Suppressor macrophage treated with lipopolysaccharide for 4 hours (primary cell): ENCODE data around the gene GSK3B.

Experiments used
- DNase-seq: peaks from one replicate; pipeline ENCODE4 v3.0.0-alpha.2; 2020

The GSK3B gene

DNA sequence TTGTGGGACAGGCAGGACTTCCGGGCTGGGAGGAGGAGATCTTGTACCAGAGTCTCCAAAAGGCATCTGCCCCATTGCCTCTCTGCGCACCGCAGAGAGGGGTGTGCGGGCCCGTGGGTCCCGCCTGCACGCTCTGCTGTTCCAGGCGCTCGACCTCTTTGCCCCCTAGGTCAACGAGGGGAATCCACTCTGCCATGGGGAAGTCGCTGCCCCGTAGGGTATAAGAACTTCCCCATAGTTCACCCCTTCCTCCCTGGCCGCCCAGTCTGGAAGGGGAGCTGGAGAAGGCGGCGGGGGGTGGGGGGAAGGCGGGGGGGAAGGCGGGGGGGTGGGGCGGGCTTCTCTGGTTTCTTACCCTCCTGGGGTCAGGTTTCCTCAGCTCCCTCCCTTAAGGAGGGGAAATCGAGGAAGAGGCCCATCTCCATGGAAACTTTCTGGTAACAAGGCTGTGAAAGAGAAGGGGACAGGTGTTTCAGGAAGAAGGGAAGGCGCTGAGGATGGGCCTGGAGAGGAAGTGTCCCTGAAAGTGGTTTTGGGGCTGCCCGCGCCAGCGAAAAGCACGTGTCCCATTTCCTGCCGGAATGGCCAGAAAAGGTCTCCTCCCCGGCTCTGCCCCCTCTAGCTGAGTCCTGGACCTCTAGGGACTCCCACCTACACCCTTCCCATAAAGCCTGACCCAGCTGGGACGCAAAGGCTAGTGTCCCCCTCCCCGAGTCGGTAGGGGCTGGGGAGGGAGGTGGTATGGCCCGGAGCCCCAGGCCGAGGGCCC, 284.8 kb downstream of the GSK3B start:
- peak; percentile 15 for DNase-seq

DNA sequence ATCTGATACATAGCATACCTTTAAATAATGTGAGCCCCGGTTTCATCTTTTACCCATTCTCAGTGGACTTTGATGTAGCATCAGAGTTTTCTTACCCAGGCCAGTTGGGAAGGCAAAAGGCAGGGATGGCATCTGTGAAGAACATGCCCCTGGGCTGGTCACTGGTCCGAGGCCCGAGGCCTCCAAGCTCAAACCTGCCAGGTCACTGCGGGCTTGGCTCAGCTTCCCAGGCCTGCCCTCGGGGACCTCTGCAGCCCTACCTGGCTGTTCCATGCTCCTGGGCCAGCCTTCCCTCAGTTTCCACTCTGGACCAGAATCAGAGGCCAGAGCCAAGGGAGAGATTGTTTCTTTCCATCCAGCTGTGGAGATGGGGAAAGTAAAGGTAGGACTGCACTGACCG, 285.4 kb downstream of the GSK3B start:
- DNase-seq, result no peak

DNA sequence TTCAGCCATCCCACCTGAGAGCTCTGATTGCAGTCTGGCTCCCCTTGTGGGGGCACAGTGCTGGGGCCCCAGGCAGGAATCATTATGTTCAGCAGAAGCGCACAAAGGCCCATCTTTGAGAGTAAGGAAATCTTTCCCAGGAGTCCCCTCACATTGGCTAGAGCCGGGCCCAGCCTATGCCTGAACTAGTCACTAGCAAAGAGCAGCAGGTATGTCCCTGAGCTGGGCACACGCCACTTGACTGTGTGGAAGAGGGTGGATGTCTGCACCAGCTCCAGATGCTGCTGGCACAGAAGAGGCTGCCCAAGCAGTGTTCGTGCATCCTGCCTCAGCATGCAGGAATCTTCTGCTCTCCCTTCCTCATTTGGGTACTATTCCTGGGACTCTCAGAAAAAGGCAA, 286.0 kb downstream of the GSK3B start:
- DNase-seq, result no peak

DNA sequence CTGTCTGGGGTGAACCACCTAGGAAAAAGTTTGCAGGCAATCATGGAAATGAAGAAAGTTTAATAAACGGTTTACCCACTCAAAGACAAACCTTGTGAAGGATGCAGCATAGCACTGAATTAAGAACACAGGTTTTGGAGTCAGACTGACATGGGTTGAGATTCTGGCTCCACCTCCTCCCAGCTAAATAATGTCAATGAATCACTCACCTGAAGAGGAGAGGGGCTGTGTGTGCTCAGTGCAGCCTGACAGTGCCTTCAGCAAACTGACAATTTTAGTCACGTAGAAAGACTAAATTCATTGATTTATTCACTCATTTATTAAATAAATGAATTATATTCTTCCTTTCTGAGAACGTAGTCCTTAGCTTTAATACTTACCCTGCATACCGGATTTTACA, 293.4 kb downstream of the GSK3B start:
- DNase-seq, result no peak

DNA sequence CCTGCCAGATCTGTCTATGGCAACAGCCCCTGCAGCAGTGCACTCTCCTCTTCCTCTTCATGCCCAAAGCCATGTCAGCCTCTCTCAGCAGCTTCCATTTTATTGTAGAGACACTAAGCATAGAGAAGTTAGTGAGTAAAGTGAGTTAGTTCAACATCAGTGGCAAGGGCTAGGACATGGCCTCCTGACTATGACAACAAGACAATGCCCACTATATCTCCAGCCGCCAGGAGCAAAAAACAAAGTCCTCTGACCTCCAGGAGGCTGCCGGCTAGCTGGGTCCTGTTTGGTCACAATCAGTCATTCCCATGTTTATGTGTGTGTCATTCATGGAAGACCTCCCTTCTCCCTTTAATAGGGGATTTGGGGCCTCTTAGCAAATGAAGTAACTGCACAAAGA, 297.5 kb downstream of the GSK3B start:
- DNase-seq, result no peak

- no peak for DNase-seq
These were observed 297.9 kb downstream of the GSK3B start for GRCh38 chr3:119796368-119796767.

DNA sequence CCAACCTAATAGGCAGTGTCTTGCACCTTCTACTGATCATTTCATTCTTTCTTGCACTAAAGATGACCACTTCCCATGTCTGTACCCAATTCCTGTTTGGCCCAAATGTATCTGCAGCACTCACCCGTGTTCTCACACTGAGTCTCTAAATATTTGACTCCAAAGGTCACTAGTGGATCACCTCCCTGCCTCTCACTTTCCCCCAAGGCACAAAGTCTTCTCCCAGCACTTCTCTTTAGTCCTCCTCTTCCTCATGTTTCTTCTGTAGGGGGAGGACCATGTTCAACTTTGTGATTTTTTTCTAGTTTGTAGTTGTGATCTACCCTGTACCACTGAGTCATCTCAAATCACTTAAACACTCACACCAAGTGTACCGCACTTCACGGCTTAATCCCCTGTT, 298.4 kb downstream of the GSK3B start:
- DNase-seq, result no peak

DNA sequence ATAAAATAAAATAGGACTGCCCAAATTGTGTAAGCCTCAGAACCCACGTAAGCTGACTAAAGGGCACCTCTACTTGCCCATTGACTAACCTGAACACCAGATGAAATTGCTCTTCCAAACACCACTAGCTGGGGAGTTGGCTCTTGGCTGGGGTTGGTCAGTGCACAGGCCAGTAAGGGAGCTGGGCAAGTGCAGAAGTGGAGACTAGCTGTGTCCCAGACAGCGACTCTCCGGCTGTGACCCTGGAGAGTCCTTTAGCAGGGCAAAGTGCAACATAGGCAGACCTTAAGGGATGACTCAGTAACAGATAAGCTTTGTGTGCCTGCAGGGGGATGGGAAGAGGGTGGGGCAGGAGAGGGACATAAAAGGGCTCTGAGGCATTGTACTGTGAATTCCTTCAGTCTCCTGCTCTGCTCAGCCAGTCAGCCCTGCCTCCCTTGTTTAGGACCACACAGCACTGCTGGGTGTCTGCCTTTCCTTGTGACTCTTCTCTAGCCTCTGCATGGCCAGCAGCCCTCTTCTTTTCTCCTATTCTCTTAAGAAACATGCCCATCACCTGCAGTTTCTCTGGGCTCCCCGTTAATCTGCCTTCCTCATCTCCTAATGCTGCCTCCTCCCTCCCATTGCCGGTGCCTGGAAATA, 299.2 kb downstream of the GSK3B start:
- DNase-seq, result no peak

DNA sequence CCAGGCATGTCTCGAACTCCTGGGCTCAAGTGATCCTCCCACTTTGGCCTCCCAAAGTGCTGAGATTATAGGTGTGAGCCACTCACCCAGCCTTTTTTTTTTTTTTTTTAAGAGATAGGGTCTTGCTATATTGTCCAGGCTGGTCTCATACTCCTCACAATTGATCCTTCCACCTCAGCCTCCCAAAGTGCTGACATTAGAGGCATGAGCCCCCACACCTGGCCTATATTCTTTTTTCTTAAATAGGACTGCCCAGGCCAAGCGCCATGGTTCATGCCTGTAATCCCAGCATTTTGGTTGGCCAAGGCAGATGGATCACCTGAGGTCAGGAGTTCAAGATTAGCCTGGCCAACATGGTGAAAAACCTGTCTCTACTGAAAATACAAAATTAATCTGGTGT, 299.8 kb downstream of the GSK3B start:
- no peak for DNase-seq

DNA sequence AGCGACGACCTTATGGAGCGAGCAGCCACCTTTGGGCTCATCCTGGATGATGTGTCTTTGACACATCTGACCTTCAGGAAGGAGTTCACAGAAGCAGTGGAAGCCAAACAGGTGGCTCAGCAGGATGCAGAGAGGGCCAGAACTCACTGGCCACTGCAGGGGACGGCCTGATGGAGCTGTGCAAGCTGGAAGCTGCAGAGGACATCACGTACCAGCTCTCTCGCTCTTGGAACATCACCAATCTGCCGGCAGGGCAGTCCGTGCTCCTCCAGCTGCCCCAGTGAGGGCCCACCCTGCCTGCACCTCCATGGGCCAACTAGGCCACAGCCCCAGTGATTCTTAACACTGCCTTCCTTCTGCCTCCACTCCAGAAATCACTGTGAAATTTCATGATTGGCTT, 302.0 kb downstream of the GSK3B start:
- no peak for DNase-seq

DNA sequence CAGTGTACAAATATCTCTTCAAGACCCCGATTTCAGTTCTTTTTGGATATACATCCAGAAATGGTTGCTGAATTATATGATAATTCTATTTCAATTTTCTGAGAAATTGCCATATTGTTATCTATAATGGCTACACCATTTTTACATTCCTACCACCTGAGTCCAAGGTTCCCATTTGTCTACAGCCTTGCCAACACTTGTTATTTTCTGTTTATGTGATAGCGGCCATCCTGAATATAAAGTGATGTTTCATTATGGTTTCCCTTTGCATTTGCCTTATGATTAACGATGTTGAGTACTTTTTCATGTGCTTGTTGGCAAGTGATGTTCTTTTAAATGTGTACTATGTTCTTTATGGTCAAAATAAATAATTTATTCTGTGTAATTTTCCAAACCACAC, 303.9 kb downstream of the GSK3B start:
- DNase-seq, result no peak

DNA sequence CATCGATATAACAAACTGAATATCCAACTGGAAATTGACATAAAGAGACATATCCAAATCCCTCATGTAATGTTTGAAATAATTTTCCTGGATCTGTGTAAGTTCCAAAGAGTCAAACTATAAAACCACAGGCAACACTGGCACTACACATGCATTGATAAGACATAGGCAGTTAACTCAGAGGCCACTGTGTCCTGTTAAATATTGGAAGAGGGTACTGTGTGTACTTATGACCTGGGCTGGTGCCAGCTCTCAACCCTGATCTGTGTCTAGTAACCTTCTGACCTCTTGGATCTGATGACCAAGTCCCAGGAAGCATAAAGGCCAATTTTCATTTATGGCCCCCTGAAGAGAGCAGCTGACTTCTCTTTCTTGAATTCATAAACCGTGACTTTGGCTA, 307.8 kb downstream of the GSK3B start:
- no peak for DNase-seq

DNA sequence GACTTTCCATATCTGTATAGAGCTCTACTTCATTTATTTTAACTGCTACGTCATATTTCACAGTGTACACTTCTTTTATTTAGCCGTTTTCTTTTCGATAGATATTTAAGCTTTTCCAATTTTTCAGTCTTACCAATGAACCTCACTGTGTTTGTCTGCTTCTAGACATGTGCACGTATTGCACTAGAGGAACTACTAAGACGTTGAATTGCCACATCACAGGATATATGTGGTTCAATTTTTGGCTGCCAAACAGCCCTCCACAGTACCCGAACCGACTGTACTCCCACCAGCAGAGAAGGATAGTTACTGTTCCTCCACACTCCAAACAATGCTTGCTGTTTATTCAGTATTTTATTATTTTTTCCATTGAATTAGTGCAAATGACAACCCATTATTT, 310.4 kb downstream of the GSK3B start:
- DNase-seq, result peak; percentile 23

DNA sequence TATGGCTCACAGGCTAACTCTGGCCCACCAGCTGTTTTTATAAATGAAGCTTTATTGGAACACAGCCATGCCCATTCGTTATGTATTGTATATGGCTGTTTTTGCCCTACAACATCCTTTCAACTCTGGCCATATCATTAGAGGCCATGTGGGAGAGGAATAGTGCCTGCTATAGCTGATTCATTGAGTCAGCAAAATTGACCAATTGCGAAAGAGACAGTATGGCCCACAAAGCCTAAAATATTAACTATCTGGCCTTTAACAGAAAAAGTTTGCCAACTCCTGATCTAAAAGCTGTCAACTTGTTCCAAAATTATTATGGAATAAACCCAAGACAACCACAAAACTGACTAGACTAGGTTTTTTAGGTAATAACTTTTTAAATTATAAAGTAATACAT, 311.0 kb downstream of the GSK3B start:
- DNase-seq, result no peak

GRCh38 chr3:119782460-119782859, 311.8 kb downstream of the GSK3B start:
- no peak for DNase-seq

GRCh38 chr3:119781330-119782198, 312.7 kb downstream of the GSK3B start, which contains the start of gene NR1I2:
Gene NR1I2, plus strand, starts transcription at chr3:119782101.
- no peak for DNase-seq

DNA sequence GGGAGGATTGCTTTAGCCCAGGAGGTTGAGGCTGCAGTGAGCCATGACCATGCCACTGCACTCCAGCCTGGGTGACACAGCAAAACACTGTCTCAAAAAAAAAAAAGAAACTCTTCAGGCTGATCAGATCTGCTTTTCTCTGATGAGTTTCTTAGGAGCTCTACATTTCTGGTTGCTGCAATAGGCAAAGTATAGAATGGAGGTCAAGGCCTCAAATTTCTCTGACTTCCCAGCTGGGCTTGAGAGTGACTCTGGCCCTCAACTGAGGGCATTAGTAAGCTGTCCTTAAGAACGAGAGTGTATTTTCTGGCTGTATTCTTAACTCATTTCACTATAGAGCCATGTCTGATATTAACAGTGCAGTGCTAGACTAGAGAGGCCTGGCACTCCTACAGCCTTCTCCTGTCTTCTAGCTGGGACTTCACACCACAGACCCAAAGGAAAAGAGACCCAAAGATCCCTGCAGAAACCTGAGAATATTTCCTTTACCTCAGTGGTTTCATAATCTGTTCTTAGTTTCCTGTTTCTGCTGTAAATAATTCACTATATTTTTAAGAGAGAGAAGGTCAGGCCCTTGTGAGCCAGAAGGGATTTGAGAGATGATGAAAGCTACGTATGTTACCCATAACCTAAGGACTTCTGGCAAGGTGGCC, 314.4 kb downstream of the GSK3B start:
- DNase-seq, result no peak

DNA sequence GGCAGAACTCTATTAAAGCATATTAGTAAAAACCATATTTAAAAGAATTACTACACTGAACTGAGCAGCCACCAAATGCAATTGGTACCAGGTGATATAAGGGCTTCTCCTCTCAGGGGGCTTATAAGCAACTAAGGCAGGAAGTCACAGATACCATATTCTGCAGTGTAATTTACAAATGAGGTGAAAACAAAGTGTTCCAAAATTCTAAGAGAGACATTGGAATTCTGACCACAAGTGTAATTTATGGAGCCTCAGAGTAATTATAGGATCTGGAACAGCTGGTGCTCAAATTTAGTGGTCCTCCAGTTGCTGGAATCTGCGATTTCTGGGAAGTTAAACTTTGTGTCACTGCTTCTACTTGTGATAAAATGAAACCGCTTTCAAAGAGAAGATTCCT, 315.4 kb downstream of the GSK3B start:
- DNase-seq, result no peak

DNA sequence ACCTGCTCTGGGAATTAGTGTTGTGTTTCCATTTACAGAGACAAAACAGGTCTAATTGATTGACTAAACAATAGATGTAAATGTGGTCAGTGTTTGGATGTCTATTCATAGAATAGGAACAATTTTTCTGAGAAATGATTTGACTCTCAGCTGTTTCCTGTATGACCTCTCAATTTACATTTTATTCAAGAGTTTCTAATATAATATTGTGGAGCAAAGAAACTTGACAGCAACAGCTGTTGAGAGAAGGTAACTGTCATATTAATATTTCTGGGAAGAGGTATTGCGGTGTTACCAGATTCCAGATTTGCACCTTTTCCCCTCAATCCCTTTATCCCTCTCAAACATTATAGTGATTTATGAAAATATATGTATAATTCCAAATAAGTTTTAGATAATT, 316.1 kb downstream of the GSK3B start:
- DNase-seq, result no peak

DNA sequence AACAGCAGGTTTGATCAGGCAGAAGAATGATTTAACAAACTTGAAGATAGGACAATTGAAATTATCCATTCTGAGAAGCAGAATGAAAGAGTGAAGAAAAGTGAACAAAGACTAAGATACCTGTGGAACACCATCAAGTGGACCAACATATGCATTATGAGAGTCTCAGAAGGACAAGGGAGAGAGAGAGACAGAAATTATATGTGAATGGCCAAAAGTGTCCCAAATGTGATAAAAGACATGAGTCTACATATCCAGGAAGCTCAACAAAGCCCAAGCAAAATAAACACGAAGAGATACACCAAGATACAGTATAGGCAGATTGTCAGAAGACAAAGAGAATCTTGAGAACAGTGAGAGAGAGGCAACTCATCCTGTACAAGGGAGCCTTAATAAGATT, 317.9 kb downstream of the GSK3B start:
- DNase-seq, result no peak

- peak; percentile 48 for DNase-seq
These were observed 319.8 kb downstream of the GSK3B start for GRCh38 chr3:119774444-119774843.
